Endothelial cell (in vitro differentiated cells): ENCODE results near the gene FERMT1. TPM values are rescaled to one million over a fixed set of nuclear protein-coding genes. Genes with fewer than 3 reads are reported as not detected.

ENCODE experiments used
- DNase-seq: peaks from one replicate; pipeline ENCODE4 v3.0.0; 2021; ENCODE audit warnings: low spot score
- H3K27ac Mint-ChIP-seq: one replicate; pipeline ENCODE4 v1.8.0; 2021; ENCODE audit warnings: mixed read lengths, inconsistent platforms; ENCODE audit not compliant: unreplicated experiment
- H3K27me3 Mint-ChIP-seq: one replicate; pipeline ENCODE4 v1.8.0; 2021; ENCODE audit warnings: mild to moderate bottlenecking, moderate library complexity, mixed read lengths, inconsistent platforms; ENCODE audit not compliant: unreplicated experiment
- H3K36me3 Mint-ChIP-seq: one replicate; pipeline ENCODE4 v1.8.0; 2021; ENCODE audit warnings: mild to moderate bottlenecking, low read depth, mixed read lengths, inconsistent platforms; ENCODE audit not compliant: unreplicated experiment
- H3K4me1 Mint-ChIP-seq: one replicate; pipeline ENCODE4 v1.8.0; 2021; ENCODE audit warnings: mild to moderate bottlenecking, mixed read lengths, inconsistent platforms; ENCODE audit not compliant: unreplicated experiment
- H3K4me3 Mint-ChIP-seq: one replicate; pipeline ENCODE4 v1.8.0; 2021; ENCODE audit warnings: mild to moderate bottlenecking, mixed read lengths, inconsistent platforms; ENCODE audit not compliant: unreplicated experiment
- H3K9me3 Mint-ChIP-seq: one replicate; pipeline ENCODE4 v1.8.0; 2021; ENCODE audit warnings: mixed read lengths, inconsistent platforms; ENCODE audit not compliant: unreplicated experiment
- total RNA-seq: library from RNA; stranded (reverse); fragmentation: NEBNext Ultra II Directional; extraction: Animal tissue kit (Norgen Biotek cat#: 25700); gene quantifications from one replicate; pipeline ENCODE4 v1.2.1, GENCODE V29; 2021; ENCODE audit not compliant: unreplicated experiment
- TF ChIP-seq, protein P1 (sequence below): fragments of 200-600 bp; sonication (generic); IDR thresholded peaks from one replicate; pipeline ENCODE4 v1.5.0; 2021; ENCODE audit warnings: antibody characterized with exemption; ENCODE audit not compliant: unreplicated experiment

FERMT1 gene
- total RNA-seq, 1 donor from 2014 or later: 0.62 TPM

DNA sequence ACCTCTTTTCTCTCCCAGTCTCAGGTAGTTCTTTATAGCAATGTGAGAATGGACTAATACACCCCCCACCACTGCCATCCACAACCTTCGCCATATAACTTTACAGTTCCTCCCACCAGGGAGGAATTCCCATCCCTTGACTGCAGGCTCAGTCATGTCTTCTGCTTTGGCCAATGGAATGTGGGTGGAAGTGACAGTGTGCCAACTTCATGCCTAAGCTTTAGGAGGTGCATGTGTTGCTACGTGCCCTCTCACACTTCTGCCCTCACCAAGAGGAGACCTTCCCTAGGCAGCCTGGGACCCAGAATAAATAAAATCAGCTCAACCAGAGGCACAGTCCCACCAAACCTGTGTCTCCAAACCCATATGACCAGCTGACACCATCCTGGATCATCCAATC, 36.0 kb downstream of the FERMT1 start:
- Mint-ChIP-seq H3K27ac (no peak overlapping the region), H3K27me3 (peaks cover 2% of the 10 kb centered on the region), H3K36me3 (no peaks in the 10 kb centered on the region), H3K9me3 (no peaks in the 10 kb centered on the region), H3K4me1 (no peaks in the 10 kb centered on the region), H3K4me3 (no peak overlapping the region)
- TF ChIP-seq, protein P1, sequence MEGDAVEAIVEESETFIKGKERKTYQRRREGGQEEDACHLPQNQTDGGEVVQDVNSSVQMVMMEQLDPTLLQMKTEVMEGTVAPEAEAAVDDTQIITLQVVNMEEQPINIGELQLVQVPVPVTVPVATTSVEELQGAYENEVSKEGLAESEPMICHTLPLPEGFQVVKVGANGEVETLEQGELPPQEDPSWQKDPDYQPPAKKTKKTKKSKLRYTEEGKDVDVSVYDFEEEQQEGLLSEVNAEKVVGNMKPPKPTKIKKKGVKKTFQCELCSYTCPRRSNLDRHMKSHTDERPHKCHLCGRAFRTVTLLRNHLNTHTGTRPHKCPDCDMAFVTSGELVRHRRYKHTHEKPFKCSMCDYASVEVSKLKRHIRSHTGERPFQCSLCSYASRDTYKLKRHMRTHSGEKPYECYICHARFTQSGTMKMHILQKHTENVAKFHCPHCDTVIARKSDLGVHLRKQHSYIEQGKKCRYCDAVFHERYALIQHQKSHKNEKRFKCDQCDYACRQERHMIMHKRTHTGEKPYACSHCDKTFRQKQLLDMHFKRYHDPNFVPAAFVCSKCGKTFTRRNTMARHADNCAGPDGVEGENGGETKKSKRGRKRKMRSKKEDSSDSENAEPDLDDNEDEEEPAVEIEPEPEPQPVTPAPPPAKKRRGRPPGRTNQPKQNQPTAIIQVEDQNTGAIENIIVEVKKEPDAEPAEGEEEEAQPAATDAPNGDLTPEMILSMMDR: no peak
- no peak for DNase-seq

DNA sequence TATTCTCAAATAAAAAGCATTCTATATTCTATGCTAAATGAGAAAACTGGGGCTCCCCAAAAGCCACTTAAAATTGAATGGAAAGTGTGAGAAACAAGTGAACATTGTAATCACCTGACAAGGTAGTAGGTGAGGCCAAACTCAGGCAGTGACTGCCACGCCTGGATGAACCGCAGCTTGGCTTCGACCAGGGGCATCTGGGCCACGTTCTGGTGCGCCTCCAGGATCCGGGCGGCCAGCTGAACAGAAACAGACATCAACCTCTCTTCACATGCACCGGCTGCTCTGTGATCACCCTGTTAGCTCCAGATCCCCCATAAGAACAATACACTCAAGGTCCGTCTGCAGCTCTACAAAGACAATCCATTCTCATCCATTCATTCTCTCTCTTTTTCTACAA, 38.9 kb downstream of the FERMT1 start:
- peaks cover 1% of the 10 kb centered on the region for H3K27me3 Mint-ChIP-seq
- no peak for DNase-seq
- H3K27ac Mint-ChIP-seq: no peak overlapping the region
- TF ChIP-seq, protein P1: no peak
- no peak overlapping the region for H3K4me3 Mint-ChIP-seq
- no peaks in the 10 kb centered on the region for H3K9me3 Mint-ChIP-seq
- H3K4me1 Mint-ChIP-seq: no peaks in the 10 kb centered on the region
- H3K36me3 Mint-ChIP-seq: no peaks in the 10 kb centered on the region

DNA sequence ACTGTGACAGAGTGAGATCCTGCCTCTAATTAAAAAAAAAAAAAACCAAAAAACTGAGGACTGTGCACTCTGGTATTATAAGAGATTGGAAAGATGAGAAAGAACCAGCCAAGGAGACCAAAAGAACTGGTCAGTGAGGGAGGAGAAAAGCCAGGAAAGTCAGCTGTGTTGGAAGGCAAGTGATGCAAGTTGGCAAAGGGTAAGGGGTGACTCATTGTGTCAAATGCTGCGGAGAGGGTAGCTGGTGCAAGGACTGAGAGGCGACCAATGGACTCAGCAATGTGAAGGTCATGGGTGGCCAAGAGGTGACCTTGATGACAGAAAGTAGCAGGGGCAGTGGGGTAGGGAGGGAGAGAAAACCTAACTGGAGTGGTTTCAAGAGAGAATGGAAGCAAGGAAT, 41.6 kb downstream of the FERMT1 start:
- H3K4me1 Mint-ChIP-seq: no peaks in the 10 kb centered on the region
- TF ChIP-seq, protein P1: no peak
- DNase-seq: no peak
- H3K27ac Mint-ChIP-seq: no peak overlapping the region
- H3K9me3 Mint-ChIP-seq: no peaks in the 10 kb centered on the region
- H3K36me3 Mint-ChIP-seq: no peaks in the 10 kb centered on the region
- H3K27me3 Mint-ChIP-seq: peaks cover 6% of the 10 kb centered on the region
- no peak overlapping the region for H3K4me3 Mint-ChIP-seq

DNA sequence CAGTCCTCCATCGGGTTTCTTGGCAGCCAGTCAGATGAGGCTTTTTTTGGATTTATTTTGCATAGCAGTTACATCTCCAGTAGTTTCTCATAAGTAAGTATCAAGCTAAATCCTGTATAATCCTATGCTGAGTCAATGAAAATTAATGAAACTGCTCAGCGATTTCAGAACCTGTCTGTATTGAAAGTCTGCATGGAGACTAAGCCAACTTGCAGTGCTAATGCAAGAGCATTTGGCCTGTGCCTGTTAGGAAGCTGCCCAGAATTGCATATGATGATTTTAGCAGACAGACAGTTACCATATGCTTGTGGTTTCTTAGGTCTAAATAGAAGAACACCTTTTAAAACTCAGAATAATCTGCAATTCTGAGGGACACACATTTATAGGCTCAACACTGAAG, 43.8 kb downstream of the FERMT1 start:
- Mint-ChIP-seq H3K36me3 (no peaks in the 10 kb centered on the region), H3K9me3 (no peaks in the 10 kb centered on the region), H3K27me3 (peaks cover 6% of the 10 kb centered on the region), H3K4me1 (no peaks in the 10 kb centered on the region), H3K27ac (no peak overlapping the region), H3K4me3 (no peak overlapping the region)
- no peak for DNase-seq
- TF ChIP-seq, protein P1: no peak

DNA sequence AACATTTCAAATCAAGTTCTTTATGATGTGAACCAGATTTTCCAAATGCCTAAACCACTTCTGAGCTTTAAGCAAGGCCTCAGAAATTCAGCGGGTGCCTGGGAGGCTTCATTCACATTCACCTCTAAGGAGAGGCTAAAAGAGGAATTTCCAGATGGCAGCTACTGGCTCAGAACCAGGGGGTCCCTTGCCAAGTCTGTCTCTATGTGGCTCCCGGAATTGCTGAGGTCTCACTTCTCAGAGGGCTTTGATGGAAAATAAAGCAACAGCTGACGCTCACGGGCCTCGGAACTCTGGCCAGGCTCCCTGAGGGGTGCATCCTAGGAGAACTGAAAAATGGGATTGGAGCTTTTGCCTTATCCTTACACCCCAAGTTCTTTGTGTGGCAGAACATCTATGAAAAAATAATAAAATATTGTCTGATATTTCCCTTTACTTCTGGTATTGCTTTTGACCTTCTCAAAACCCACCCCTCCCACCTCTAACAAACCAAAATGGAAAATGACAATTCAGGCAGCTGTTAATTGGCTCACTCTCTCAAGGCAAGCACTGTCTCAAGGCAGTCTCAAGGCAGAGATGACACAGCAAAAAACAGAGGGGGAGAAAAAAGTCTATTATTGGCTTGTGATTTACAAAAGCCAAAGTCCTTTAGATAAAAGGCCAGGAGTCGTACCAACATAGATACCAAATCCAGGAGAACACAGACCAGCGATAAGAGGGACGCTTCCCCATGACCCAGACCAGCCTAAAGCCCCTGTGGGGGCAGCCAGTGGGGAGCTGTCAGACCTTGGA, 47.2 kb downstream of the FERMT1 start:
- H3K9me3 Mint-ChIP-seq: no peaks in the 10 kb centered on the region
- no peak overlapping the region for H3K4me3 Mint-ChIP-seq
- no peaks in the 10 kb centered on the region for H3K4me1 Mint-ChIP-seq
- peaks cover 6% of the 10 kb centered on the region for H3K27me3 Mint-ChIP-seq
- H3K36me3 Mint-ChIP-seq: no peaks in the 10 kb centered on the region
- H3K27ac Mint-ChIP-seq: no peak overlapping the region
- TF ChIP-seq, protein P1: no peak
- DNase-seq: no peak
